ENCODE data around the gene RPRM. TPM values are rescaled to one million over a fixed set of nuclear protein-coding genes. Genes with fewer than 3 reads are reported as not detected.
"Not testable (repeated sequence)": the region's sequence is repeated elsewhere in the genome, so short reads cannot be mapped to it uniquely, and the experiment has no call there.

The RPRM gene
- total and polyA plus RNA-seq, 2 experiments from 2014 or later, result 0.75 TPM; not detected in 1

GRCh38 chr2:153455403-153455802 is 23.2 kb downstream of the RPRM start:
- Histone ChIP-seq H3K4me1 (ENCODE audit: low read depth) (no peaks in the 10 kb centered on the region), H3K27ac (no peak overlapping the region), H3K27me3 (no peaks in the 10 kb centered on the region), H3K4me3 (no peak overlapping the region), H3K36me3 (no peaks in the 10 kb centered on the region), H3K9me3 (ENCODE audit: low read depth) (no peaks in the 10 kb centered on the region)
- no peak for TF ChIP-seq CTCF (IDR thresholded peaks at IDR 0.05; ENCODE audit: low read depth, low read length)
- no peak for DNase-seq (ENCODE audit: low read depth in 1 of 2, low spot score in 1 of 2)

DNA sequence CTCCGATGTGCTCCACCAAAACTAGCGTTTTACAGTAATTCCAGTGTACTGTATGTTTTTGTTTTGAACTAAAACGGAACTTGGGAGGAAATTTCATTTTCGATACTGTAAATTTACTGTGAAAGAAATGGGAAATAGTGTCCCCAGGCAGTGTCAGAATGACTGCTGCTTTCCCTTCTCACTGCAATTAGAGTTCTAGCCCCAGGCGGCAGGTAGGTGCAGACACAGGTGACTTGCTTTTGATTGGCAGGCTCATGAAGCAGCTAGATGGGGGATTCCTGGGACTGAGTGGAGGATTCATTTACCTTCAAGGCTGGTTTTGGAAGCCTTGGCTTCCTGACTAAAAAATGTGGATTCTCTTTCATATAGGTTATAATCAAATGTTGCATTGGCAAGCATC is 27.0 kb downstream of the RPRM start:
- Histone ChIP-seq H3K4me3 (no peak overlapping the region), H3K27ac (no peak overlapping the region), H3K36me3 (no peaks in the 10 kb centered on the region), H3K27me3 (no peaks in the 10 kb centered on the region), H3K4me1 (ENCODE audit: low read depth) (no peaks in the 10 kb centered on the region), H3K9me3 (ENCODE audit: low read depth) (no peaks in the 10 kb centered on the region)
- TF ChIP-seq CTCF (IDR thresholded peaks at IDR 0.05; ENCODE audit: low read depth, low read length), result no peak
- DNase-seq (ENCODE audit: low read depth in 1 of 2, low spot score in 1 of 2), result no peak

DNA sequence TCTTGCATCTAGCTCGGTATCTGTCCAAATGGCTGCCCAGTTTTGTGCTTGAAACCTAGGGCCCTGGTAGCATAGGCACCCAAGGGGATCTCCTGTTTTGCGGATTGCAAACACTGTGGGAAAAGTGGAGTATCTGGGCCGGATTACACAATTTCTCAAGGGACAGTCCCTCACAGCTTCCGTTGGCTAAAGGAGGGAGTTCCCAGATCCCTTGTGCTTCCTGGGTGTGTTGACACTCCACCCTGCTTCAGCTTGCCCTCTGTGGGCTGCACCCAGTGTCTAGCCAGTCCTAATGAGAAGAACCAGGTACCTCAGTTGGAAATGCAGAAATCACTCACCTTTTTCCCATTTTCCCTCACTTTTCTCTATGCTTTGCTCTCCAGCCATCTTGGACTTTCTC is 35.5 kb downstream of the RPRM start:
- no peaks in the 10 kb centered on the region for H3K36me3 ChIP-seq
- H3K4me1 ChIP-seq (ENCODE audit: low read depth), result no peaks in the 10 kb centered on the region
- H3K27me3 ChIP-seq, result no peaks in the 10 kb centered on the region
- no peak for DNase-seq (ENCODE audit: low read depth in 1 of 2, low spot score in 1 of 2)
- H3K27ac ChIP-seq, result no peak overlapping the region
- H3K9me3 ChIP-seq (ENCODE audit: low read depth), result no peaks in the 10 kb centered on the region
- TF ChIP-seq CTCF (IDR thresholded peaks at IDR 0.05; ENCODE audit: low read depth, low read length), result no peak
- H3K4me3 ChIP-seq, result no peak overlapping the region

DNA sequence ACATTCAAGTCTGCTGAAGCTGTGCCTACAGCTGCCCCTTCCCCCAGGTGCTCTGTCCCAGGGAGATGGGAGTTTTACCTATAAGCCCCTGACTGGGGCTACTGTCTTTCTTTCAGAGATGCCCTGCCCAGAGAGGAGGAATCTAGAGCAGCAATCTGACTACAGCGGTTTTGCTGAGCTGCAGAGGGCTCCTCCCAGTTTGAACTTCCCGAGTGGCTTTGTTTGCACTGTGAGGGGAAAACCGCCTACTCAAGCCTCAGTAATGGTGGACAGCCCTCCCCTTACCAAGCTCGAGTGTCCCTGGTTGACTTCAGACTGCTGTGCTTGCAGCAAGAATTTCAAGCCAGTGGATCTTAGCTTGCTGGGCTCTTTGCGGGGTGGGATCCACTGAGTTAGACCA is 35.9 kb downstream of the RPRM start:
- not testable (repeated sequence) for H3K27ac ChIP-seq; H3K9me3 ChIP-seq (ENCODE audit: low read depth); H3K27me3 ChIP-seq; H3K36me3 ChIP-seq; H3K4me3 ChIP-seq; H3K4me1 ChIP-seq (ENCODE audit: low read depth); DNase-seq (ENCODE audit: low read depth in 1 of 2, low spot score in 1 of 2)

GRCh38 chr2:153440090-153440489 is 38.5 kb downstream of the RPRM start:
- DNase-seq (ENCODE audit: low read depth in 1 of 2, low spot score in 1 of 2); H3K4me1 ChIP-seq (ENCODE audit: low read depth); H3K9me3 ChIP-seq (ENCODE audit: low read depth); H3K36me3 ChIP-seq; H3K4me3 ChIP-seq; H3K27me3 ChIP-seq; H3K27ac ChIP-seq: not testable (repeated sequence)

GRCh38 chr2:153433403-153433802 is 45.2 kb downstream of the RPRM start:
- DNase-seq (ENCODE audit: low read depth in 1 of 2, low spot score in 1 of 2), result no peak

More at GRCh38 chr2:153433403-153433802, 45.2 kb downstream of the RPRM start:
- Histone ChIP-seq H3K27ac (no peak overlapping the region), H3K36me3 (no peaks in the 10 kb centered on the region), H3K4me3 (no peak overlapping the region), H3K27me3 (no peaks in the 10 kb centered on the region), H3K4me1 (ENCODE audit: low read depth) (peaks cover 19% of the 10 kb centered on the region), H3K9me3 (ENCODE audit: low read depth) (no peaks in the 10 kb centered on the region)
- TF ChIP-seq CTCF (IDR thresholded peaks at IDR 0.05; ENCODE audit: low read depth, low read length), result no peak
